HepG2 (cell line): ENCODE results near the gene MT1G. TPM values are rescaled to one million over a fixed set of nuclear protein-coding genes. Genes with fewer than 3 reads are reported as not detected.

ENCODE experiments used
- ADNP ChIP-seq: sonication (generic); formaldehyde crosslinking; IDR thresholded peaks from 2 replicates; pipeline ENCODE4 v1.4.0; 2020; ENCODE audit warnings: missing genetic modification reagents
- BCL6 ChIP-seq: IDR thresholded peaks from 2 replicates; pipeline ENCODE4 v1.6.1; 2016; ENCODE audit warnings: missing genetic modification reagents, missing compliant biosample characterization
- DMAP1 ChIP-seq: IDR thresholded peaks from 2 replicates; pipeline ENCODE4 v1.6.1; 2016
- FOXK2 ChIP-seq: fragments of 450-650 bp; IDR thresholded peaks from 2 replicates; pipeline ENCODE4 v1.6.1; 2016
- GLI4 ChIP-seq: sonication (generic); formaldehyde crosslinking; IDR thresholded peaks from 2 replicates; pipeline ENCODE4 v1.5.1; 2020; ENCODE audit warnings: missing genetic modification reagents, mild to moderate bottlenecking, moderate library complexity, borderline replicate concordance
- HBP1 ChIP-seq: IDR thresholded peaks from 2 replicates; pipeline ENCODE4 v1.6.1; 2016; ENCODE audit warnings: low read depth, control low read depth
- KLF12 ChIP-seq: sonication (generic); formaldehyde crosslinking; IDR thresholded peaks from 2 replicates; pipeline ENCODE4 v1.4.0; 2020; ENCODE audit warnings: missing genetic modification reagents, borderline replicate concordance
- KLF9 ChIP-seq: IDR thresholded peaks from 2 replicates; pipeline ENCODE4 v1.6.1; 2016; ENCODE audit warnings: low read depth
- MBD4 ChIP-seq: IDR thresholded peaks from 2 replicates; pipeline ENCODE4 v1.6.1; 2012; ENCODE audit warnings: low read length, inconsistent platforms, borderline replicate concordance
- NFKBIZ ChIP-seq: IDR thresholded peaks from 2 replicates; pipeline ENCODE4 v1.6.1; 2018; ENCODE audit warnings: missing genetic modification reagents, missing compliant biosample characterization
- PAX8 ChIP-seq: sonication (generic); formaldehyde crosslinking; IDR thresholded peaks from 2 replicates; pipeline ENCODE4 v1.8.0; 2022; ENCODE audit warnings: mild to moderate bottlenecking, missing genetic modification reagents, borderline replicate concordance
- RBM39 ChIP-seq: fragments of 200-400 bp; formaldehyde crosslinking; IDR thresholded peaks from one replicate; pipeline ENCODE4 v1.6.1; 2018; ENCODE audit warnings: antibody characterized with exemption, mild to moderate bottlenecking, low read depth, low read length; ENCODE audit not compliant: poor library complexity, severe bottlenecking
- SMAD9 ChIP-seq: sonication (generic); formaldehyde crosslinking; IDR thresholded peaks from 2 replicates; pipeline ENCODE4 v1.5.1; 2020; ENCODE audit warnings: mild to moderate bottlenecking, missing genetic modification reagents
- SNAI1 ChIP-seq: sonication (generic); formaldehyde crosslinking; IDR thresholded peaks from 2 replicates; pipeline ENCODE4 v1.5.0; 2020; ENCODE audit warnings: mild to moderate bottlenecking, missing genetic modification reagents, borderline replicate concordance
- SRY ChIP-seq: sonication (generic); formaldehyde crosslinking; IDR thresholded peaks from 2 replicates; pipeline ENCODE4 v1.8.0; 2022; ENCODE audit warnings: mild to moderate bottlenecking, missing genetic modification reagents
- STAT5B ChIP-seq: sonication (generic); formaldehyde crosslinking; IDR thresholded peaks from 2 replicates; pipeline ENCODE4 v1.4.0; 2020; ENCODE audit warnings: missing genetic modification reagents
- TBX2 ChIP-seq: sonication (generic); formaldehyde crosslinking; IDR thresholded peaks from 2 replicates; pipeline ENCODE4 v1.5.0; 2020; ENCODE audit warnings: missing genetic modification reagents, mild to moderate bottlenecking, borderline replicate concordance
- TFDP2 ChIP-seq: sonication (generic); formaldehyde crosslinking; IDR thresholded peaks from 2 replicates; pipeline ENCODE4 v1.4.0; 2020; ENCODE audit warnings: missing genetic modification reagents
- ZBTB42 ChIP-seq: sonication (generic); formaldehyde crosslinking; IDR thresholded peaks from 2 replicates; pipeline ENCODE4 v1.5.0; 2020; ENCODE audit warnings: mild to moderate bottlenecking, missing genetic modification reagents
- ZNF160 ChIP-seq: sonication (generic); formaldehyde crosslinking; IDR thresholded peaks from 2 replicates; pipeline ENCODE4 v1.8.0; 2022; ENCODE audit warnings: mild to moderate bottlenecking, inconsistent platforms, missing genetic modification reagents
- ZNF205 ChIP-seq: IDR thresholded peaks from 2 replicates; pipeline ENCODE4 v1.6.1; 2018; ENCODE audit warnings: missing biosample characterization, missing genetic modification reagents
- ZNF317 ChIP-seq: sonication (generic); formaldehyde crosslinking; IDR thresholded peaks from 2 replicates; pipeline ENCODE4 v1.5.0; 2020; ENCODE audit warnings: mild to moderate bottlenecking, missing genetic modification reagents
- ZNF350 ChIP-seq: sonication (generic); formaldehyde crosslinking; IDR thresholded peaks from 2 replicates; pipeline ENCODE4 v1.4.0; 2020; ENCODE audit warnings: mild to moderate bottlenecking, low read depth, missing genetic modification reagents, borderline replicate concordance
- ZNF451 ChIP-seq: sonication (generic); formaldehyde crosslinking; IDR thresholded peaks from 2 replicates; pipeline ENCODE4 v1.5.0; 2020; ENCODE audit warnings: mild to moderate bottlenecking, missing genetic modification reagents
- ZNF468 ChIP-seq: sonication (generic); formaldehyde crosslinking; IDR thresholded peaks from 2 replicates; pipeline ENCODE4 v1.8.0; 2022; ENCODE audit warnings: mild to moderate bottlenecking, moderate library complexity, missing genetic modification reagents
- ZNF503 ChIP-seq: sonication (generic); formaldehyde crosslinking; IDR thresholded peaks from 2 replicates; pipeline ENCODE4 v1.4.0; 2020; ENCODE audit warnings: missing genetic modification reagents
- ZNF564 ChIP-seq: sonication (generic); formaldehyde crosslinking; IDR thresholded peaks from 2 replicates; pipeline ENCODE4 v1.8.1; 2023; ENCODE audit warnings: mild to moderate bottlenecking, missing genetic modification reagents
- ZNF768 ChIP-seq: sonication (generic); formaldehyde crosslinking; IDR thresholded peaks from 2 replicates; pipeline ENCODE4 v1.4.0; 2020; ENCODE audit warnings: missing genetic modification reagents
- ZSCAN29 ChIP-seq: sonication (generic); formaldehyde crosslinking; conservative IDR thresholded peaks from 2 replicates; pipeline ENCODE4 v1.4.0; 2020; ENCODE audit warnings: mild to moderate bottlenecking, missing genetic modification reagents
- polyA plus RNA-seq, 8 experiments: library from polyadenylated mRNA; depleted of rRNA in 3 of 8; stranded (reverse) in 7 of 8; unstranded in 1 of 8; fragments of >200 nt; fragmentation: Illumina TruSeq in 4 of 8; extraction: Trizol in 4 of 8; gene quantifications; 2 replicates each; pipeline versions ENCODE4 v1.2.1 to v1.2.3, GENCODE V29; 2011 to 2016; ENCODE audit warnings: low read depth in 4 of 8, missing spikeins in 1 of 8, mixed read lengths in 1 of 8; ENCODE audit not compliant: insufficient read depth in 1 of 8
- total RNA-seq, 5 experiments: library from RNA; depleted of rRNA; stranded (reverse); fragments of >200 nt; fragmentation: Illumina TruSeq; extraction: Trizol; gene quantifications; 2 replicates each; pipeline ENCODE4 v1.2.3, GENCODE V29; 2016; ENCODE audit warnings: low read depth in 1 of 5

Gene MT1G
- total and polyA plus RNA-seq, 2 of the 13 experiments (the other 11 are each of a cell fraction or from before 2014, with no cell fraction given), result 3.6 to 377 TPM

GRCh38 chr16:56643080-56643778 lies 24.6 kb downstream of the MT1G start (continued):
- TF ChIP-seq ZBTB42 (CRISPR knock-in tag), result no peak
- TF ChIP-seq SRY, result no peak
- peak; percentile 64 for TF ChIP-seq ZNF451
- TF ChIP-seq ZNF160 (CRISPR knock-in tag), result no peak
- no peak for TF ChIP-seq ADNP
- TF ChIP-seq TBX2 (CRISPR knock-in tag), result 0 out of 2 replicates have a peak, but pooled peaks have one; percentile 59
- TF ChIP-seq TFDP2 (CRISPR knock-in tag), result peak; percentile 40; the same call in 1 of the 2 replicates
- TF ChIP-seq ZNF768 (CRISPR knock-in tag), result peak; percentile 67; the same call in 1 of the 2 replicates
- TF ChIP-seq FOXK2, result no peak
- TF ChIP-seq ZNF503 (CRISPR knock-in tag), result no peak
- no peak for TF ChIP-seq ZNF468
- TF ChIP-seq ZNF350 (CRISPR knock-in tag), result no peak
- no peak for TF ChIP-seq ZNF205 (CRISPR knock-in tag)
- peak; percentile 45; the same call in 1 of the 2 replicates for TF ChIP-seq ZNF564 (CRISPR knock-in tag)
- TF ChIP-seq SMAD9 (CRISPR knock-in tag), result 0 out of 2 replicates have a peak, but pooled peaks have one; percentile 37
- no peak for TF ChIP-seq PAX8 (CRISPR knock-in tag)
- no peak for TF ChIP-seq BCL6 (CRISPR knock-in tag)
- no peak for TF ChIP-seq DMAP1 (CRISPR knock-in tag)
- no peak for TF ChIP-seq MBD4
- no peak for TF ChIP-seq RBM39
- TF ChIP-seq SNAI1, result 0 out of 2 replicates have a peak, but pooled peaks have one; percentile 30
- TF ChIP-seq STAT5B, result no peak
- no peak for TF ChIP-seq NFKBIZ
- no peak; the same call in 1 of the 2 replicates for TF ChIP-seq ZNF317 (CRISPR knock-in tag)
- TF ChIP-seq HBP1 (CRISPR knock-in tag), result no peak
- peak; percentile 73; the same call in 1 of the 2 replicates for TF ChIP-seq GLI4 (CRISPR knock-in tag)
- TF ChIP-seq KLF12, result no peak
- peak; percentile 60; the same call in 1 of the 2 replicates for TF ChIP-seq ZSCAN29 (CRISPR knock-in tag)
- TF ChIP-seq KLF9, result no peak
